ENCODE measurements around the gene PTPRF.

DNA sequence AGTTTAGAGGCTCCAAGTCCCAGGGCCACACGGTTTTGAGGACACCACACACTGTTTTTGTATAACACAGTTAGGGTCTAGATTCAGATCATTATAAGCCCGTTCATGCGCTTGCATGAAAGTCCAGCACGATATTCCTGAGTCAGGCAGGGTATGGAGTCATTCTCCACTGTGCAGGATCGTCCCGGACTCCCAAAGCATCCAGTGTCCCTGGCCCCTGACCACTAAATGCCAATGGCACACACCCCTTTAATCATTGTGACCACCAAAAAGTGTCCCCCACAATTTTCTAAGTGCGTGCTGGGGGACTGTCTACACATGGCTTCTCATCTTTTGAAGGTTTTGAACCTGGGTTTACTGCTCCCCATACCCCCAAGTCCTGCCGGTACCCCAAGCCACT, 27.1 kb upstream of the PTPRF start:
- TF ChIP-seq, protein P1, sequence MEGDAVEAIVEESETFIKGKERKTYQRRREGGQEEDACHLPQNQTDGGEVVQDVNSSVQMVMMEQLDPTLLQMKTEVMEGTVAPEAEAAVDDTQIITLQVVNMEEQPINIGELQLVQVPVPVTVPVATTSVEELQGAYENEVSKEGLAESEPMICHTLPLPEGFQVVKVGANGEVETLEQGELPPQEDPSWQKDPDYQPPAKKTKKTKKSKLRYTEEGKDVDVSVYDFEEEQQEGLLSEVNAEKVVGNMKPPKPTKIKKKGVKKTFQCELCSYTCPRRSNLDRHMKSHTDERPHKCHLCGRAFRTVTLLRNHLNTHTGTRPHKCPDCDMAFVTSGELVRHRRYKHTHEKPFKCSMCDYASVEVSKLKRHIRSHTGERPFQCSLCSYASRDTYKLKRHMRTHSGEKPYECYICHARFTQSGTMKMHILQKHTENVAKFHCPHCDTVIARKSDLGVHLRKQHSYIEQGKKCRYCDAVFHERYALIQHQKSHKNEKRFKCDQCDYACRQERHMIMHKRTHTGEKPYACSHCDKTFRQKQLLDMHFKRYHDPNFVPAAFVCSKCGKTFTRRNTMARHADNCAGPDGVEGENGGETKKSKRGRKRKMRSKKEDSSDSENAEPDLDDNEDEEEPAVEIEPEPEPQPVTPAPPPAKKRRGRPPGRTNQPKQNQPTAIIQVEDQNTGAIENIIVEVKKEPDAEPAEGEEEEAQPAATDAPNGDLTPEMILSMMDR (IDR thresholded peaks at IDR 0.05), result no peak
- TF ChIP-seq EZH2phosphoT487 (IDR thresholded peaks at IDR 0.05), result no peak
